Germinal center (tissue), 1 donor: Measurements from ENCODE around the gene CLNS1A.
"Not testable (repeated sequence)": the region's sequence is repeated elsewhere in the genome, so short reads cannot be mapped to it uniquely, and the experiment has no call there.

ENCODE experiments used
- DNase-seq: peaks from one replicate; pipeline ENCODE4 v3.0.0; 2012; ENCODE audit warnings: mixed read lengths, low spot score

The CLNS1A gene

DNA sequence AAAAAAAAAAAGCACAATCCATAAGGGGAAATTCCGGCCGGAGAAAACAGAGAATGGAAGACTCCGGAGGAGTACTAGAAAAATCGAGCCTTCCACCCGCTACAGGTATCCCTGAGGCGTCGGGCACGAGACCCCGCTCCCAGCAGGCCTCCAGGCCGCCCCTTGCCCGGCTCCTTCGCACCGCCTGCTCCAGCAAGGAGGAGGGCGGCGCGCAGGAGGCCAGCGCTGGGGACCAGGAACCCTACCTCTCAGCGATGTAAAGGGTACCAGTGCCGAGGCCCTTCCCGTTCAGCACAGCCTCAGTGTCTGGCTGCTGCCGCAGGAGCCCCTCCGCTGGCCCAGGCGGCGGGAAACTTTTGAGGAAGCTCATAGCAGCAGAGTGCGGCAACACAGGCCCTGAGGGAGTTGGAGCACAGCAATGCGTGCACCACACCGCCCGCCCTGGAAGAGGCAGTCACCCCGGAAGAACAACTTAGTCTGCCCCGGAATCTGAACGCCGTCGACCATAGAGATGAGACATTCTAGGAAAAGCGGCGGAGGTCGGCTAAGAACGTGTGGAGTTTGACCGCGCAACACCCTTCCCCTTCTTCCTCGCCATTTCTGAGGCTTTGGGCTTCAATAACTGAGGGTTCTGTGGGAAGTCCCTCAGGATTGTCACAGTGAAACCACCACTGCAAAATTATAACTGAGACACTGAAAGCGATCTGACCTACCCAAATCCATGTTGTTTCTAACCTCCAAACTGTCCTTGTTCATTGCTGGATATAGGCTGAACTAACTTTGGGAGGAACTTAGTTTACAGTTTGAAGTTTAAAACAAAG lies at the start of gene CLNS1A:
CLNS1A (minus strand) TSS at position 450 of the 821 bp plus-strand sequence; CDS start at position 370, 80 bp downstream.
- DNase-seq: peak; percentile 72

DNA sequence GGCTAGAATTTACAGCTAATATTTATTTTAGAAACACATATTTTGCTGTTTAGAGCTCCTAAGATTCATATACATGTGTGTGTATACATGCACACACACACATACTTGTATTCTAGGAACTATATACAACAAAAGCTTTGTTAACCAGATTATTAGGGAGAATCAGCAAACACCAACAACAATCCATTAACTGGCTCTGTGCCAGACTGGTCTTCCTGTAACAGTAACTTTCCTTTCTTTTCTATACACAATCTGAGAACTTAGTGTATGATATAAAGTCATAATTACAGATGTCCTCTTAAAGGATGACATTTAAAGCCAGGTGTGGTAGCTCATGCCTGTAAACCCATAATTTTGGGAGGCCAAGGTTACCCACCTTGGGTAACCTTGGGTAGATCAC lies 49.5 kb upstream of the CLNS1A start:
- no peak for DNase-seq

GRCh38 chr11:77677138-77677537 lies 39.5 kb upstream of the CLNS1A start:
- DNase-seq: no peak

DNA sequence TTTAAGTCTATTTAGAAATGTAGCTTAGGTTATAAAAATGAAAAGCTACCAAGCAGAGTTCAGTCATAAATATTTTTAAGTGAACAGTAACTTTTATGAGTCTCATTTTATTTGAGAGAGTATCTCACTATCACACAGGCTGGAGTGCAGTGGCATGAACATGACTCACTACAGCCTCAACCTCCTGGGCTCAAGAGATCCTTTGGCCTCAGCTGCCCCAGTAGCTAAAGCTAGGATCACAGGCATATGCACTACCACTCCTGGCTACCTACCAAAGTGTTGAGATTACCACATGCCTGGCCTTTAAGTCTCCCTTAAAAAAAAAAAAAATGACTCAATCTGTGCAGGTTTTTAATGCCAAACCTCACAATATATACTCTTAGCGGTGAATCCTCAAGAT lies 34.7 kb upstream of the CLNS1A start:
- DNase-seq: no peak

GRCh38 chr11:77669848-77670511 lies 32.4 kb upstream of the CLNS1A start:
- no peak for DNase-seq

- DNase-seq: no peak
These were observed 31.2 kb upstream of the CLNS1A start for GRCh38 chr11:77668760-77669159.

GRCh38 chr11:77665240-77665965 lies 27.8 kb upstream of the CLNS1A start:
- no peak for DNase-seq

GRCh38 chr11:77661670-77662069 lies 24.1 kb upstream of the CLNS1A start:
- DNase-seq: peak; percentile 10

- DNase-seq: peak; percentile 22
These were observed 23.4 kb upstream of the CLNS1A start for GRCh38 chr11:77660947-77661346.

DNA sequence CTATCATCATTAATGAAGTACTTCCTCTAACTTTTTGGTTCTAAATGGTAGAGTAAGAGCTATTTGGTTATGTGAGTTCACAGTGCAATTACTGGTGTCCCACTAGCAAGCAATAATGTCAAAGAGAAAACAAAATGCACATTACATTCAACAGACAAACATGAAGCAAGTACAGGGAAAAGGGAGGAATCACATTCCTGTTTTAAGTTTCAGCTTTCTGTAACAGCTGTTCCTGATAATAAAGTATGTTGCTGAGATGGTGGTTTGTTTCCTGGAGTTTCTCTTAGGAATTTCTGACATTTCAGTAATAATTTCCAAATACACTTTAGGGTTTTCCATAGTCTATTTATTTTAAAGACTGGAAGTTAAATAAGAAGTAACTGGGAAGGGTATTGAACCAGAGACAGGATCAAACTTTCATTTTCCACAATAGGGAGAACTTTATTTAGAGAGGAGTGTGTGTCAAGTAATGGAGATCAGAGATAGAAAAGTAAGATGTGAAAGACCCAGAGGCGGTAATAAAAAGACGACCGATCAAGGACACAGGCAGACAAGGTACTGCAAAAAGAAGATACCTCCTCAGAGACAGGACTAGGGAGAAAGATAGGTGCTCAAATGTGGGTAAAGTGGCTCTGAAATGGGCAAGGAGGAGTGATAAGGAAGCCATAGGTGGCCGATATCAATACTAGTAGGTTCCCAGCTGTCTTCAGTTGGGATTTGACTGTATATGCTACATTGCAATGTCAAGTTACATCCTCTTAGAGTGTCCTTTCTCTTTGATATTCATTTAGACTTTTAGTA lies 20.8 kb upstream of the CLNS1A start:
- no peak for DNase-seq

DNA sequence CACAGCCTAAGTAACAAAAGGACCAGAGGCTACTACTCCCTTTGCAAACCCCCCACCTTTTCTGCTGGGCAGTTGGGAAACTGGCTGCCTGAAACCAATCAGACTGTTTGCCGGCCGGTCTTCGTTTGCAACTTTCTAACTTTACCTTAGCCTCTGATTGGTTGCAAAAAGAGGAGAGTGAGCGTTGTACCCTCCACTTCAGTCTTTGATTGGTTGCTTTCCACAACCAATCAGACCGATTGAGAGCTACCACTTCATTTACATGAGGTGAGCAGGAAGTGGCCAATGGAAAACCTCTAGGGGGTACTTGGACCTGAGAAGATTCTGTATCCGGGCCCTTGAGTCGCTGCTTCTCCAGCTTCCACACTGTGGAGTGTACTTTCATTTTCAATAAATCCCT lies 18.8 kb upstream of the CLNS1A start:
- no peak for DNase-seq

- DNase-seq: no peak
These were observed 17.3 kb upstream of the CLNS1A start for GRCh38 chr11:77654770-77655434.

DNA sequence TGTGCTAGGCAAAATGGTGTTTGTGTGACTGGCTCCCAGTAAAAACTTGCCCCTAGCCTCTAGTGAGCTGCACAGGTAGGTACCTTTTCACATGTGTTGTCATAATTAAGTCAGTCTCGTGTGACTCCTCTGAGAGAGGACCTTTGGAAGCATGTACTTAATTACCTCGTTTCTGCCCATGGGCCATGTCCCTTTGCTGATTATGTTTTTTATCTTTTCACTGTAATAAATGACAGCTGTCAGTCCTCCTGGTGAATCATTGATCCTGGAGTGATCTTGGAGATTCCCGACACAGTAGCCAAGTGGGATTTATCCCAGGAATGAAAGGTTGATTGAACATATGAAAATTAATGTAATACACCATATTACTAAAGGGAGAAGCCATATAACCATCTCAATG lies 12.5 kb upstream of the CLNS1A start:
- DNase-seq: no peak

- DNase-seq: no peak
These were observed 10.2 kb upstream of the CLNS1A start for GRCh38 chr11:77647654-77648305.

- DNase-seq: no peak
These were observed 7.3 kb upstream of the CLNS1A start for GRCh38 chr11:77644887-77645286.

DNA sequence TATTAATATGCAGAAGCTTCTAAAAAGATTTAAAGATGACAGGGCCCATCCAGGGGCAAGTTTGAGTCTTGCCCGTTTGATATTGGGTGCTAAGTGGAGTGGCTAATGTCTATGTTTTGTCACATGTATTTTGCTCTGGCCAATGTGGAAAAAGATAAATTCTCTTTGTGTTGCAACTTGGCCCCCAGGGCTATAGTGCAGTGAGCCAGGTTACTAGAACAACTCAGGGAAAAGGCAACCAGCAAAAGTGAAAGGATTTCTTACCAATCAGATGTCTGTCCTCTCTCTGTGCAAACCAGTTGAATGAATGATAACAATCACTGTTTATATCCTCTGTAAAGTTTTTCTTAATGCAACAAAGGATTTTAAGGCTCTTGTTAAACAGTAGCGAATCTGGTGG lies 4.6 kb upstream of the CLNS1A start:
- DNase-seq: no peak

GRCh38 chr11:77636731-77637344 lies 756 bp downstream of the CLNS1A start:
- DNase-seq: no peak

DNA sequence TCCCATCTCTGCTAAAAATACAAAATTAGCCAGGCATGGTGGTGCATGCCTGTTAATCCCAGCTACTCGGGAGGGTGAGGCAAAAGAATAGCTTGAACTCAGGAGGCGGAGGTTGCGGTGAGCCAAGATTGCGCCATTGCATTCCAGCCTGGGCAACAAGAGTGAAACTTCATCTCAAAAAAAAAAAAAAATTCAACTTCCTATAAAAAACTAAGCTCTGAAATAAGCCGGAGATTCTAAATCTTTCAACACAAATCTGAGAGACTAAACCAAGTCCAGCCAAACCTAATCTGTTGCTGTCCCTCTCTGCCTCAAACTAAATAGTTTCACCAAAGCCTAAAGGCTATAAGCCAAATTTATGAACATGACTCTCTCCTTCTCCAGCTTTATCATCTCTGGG lies 3.7 kb downstream of the CLNS1A start:
- DNase-seq: not testable (repeated sequence)

DNA sequence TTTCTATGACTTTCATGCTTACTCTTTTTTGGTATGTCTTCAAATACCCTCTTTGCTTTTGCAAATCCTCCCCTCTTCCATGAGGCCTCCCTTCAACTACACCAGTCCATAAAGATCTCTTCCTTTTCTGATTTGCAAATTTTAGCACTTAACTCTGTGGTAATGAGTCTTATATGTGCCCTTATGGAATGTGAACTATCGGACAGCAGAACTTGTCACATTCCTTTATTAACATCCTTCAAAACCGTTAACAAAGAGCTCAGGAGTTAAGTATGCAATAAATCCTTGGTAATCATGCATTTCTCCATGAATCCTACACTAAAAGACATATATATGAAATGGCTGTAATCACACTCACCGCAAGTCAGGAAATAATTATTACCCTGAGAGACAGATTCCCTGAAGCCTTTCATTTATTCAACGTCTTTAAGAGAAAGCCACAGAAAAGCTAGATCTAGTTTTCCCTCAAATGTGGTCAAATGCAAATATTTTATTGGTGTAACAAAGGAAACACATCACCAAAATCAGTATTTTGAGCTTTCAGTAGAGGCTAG lies 7.4 kb downstream of the CLNS1A start:
- DNase-seq: no peak

DNA sequence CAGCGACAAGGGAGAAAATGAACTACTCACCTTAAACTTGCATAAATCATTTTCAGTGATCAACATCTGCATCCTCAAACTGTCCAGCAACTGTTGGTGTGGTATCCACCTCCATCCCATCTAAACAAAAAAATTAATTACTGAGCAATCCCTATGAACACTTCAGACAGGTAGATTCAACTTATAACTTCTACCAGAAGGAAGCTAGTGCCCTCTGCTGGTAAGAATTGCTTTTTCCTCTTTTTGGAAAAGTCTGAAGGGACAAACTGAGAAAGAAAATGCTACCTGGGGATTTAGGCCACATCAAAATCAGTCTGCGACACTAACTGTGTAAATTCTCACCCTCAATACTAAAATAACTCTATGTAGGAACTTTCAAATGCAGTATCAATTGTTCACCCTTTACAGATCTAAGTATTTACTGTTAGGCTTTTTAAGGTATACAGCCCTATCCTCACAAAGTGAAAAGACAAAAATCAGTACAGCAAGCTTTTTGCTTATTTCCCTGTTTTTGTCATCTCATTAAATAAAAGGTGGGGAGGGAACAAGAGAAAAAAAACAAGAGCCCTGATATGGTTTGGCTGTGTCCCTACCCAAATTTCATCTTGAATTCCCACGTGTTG lies 17.9 kb downstream of the CLNS1A start:
- DNase-seq: peak; percentile 4
